HG03159 (cell line): ENCODE results near the gene DOCK2.
"Not testable (repeated sequence)": the region's sequence is repeated elsewhere in the genome, so short reads cannot be mapped to it uniquely, and the experiment has no call there.

Experiments used
- ATAC-seq: cut with Tn5 transposase; IDR thresholded peaks from one replicate; pipeline ENCODE4 v1.9.1; 2021; ENCODE audit warnings: mild to moderate bottlenecking, moderate library complexity; ENCODE audit not compliant: unreplicated experiment

DOCK2 gene

DNA sequence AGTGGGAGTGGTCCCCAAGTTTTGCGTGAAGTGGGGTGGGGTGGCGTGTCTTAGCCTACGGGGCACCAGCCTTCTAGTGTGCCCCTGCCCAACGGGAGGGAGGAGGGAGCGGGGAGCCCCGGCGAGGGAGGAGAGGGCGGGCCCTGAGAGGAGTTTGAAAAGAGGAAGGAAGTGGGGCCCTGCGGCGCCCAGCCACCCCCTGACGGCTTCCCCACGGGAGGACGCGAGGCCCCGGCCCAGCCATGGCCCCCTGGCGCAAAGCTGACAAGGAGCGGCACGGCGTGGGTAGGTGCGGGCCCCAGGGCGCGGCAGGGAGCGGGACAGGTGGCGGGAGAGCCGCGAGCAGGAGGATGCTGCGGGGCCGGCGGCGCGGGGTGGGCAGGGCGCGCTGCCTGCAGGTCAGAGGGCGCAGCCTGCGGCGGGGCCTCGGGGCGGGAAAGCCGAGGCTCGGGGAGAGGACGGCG, at the start of gene DOCK2:
DOCK2 (plus strand) TSS at position 191 of the 464 bp plus-strand sequence; CDS start at position 243, 52 bp downstream.
- peak; percentile 91 for ATAC-seq

DNA sequence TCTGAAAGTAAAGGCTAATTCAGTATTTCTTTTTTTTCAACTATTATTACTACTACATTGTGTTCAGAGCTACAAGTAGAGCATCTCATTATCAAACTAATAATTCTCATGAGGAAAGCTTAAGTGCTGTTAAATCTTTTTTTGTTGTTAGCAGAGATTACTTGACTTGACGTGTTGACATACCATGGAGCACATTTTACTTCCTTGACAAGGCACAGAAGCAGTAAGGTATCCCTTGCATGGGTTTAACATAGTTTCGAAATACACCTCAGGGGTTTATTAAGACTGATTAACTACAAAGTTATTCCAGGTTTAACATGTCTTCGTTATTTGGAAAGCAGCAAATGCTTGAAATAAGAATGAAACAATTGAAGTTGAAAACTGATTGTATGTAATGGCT, 46.5 kb upstream of the DOCK2 start:
- no peak for ATAC-seq

DNA sequence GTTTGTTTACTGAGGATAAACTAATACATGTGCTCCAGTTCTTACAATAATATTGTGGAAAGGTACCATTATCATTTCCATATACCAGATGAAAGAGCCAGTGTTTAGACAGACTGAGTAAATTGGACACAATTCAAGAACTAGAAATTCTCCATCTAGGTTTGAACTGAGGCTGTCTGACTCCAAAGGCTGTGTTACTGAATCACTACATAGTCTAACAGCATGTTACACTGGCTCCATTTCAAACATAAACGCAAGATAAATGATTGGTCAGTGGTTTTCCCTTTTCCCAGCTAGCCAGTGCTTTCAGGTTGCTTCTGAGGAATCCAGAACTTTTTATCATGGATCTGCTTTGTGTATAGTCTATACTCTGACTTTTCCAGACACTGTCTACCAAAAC, 45.4 kb upstream of the DOCK2 start:
- ATAC-seq = no peak

DNA sequence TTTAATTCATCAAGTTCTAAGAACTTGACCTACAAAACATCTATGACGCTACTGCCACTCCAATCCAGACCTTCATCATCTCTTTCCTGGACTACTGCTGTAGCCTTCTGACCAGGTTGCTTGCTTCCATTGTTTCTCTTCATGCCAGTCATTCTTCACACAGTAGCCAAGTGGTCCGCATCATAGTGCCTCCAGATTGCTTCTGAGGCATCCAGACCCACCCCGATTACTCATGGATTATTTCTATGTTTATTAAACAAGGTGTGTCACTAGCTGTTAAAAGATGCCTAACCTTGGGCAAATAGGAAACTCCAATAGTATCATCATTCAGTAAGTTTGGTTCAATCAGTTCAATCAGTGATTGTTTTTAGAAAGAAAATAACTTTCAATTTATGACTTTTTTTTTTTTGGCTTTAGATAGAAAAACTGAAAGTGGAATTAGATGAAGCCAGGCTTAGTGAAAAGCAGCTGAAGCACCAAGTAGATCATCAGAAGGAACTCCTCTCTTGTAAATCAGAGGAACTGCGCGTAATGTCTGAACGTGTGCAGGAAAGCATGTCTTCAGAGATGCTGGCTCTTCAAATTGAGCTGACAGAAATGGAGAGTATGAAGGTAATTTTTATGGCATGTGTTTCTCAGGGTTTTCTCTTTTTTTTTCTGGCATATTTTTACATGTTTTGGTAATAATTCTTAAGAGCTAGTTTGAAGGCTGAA, 44.0 kb upstream of the DOCK2 start:
- ATAC-seq = no peak

DNA sequence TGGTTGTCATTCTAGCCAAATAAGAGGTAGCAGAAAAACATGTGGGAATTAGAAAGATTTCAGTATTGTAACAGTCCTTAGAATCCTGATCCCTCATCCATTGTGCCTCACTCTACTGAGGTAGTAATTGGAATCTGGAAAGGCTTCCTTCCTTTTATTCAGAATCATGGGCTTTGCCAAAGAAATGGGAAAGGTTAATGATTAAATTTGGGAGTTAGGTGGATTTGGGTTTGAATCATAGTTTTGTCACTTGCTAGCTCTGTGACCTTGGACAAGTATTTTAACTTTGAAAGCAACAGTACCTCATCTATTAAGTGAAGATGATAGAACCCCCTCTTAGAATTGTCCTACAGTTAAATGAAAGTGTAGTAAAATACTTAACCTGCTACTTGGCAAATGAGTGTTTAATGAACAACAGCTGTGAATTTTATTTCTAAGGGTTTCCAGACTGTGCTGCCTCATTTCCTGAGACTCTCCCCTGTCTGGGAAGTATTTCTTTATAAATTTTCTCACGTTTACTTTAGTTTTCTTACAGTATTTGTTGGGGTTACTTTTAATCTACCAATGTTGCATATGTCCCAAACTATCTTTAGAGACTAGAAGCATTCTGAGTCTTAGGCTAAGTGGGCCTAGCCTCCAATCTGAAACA, 41.8 kb upstream of the DOCK2 start:
- ATAC-seq = no peak

DNA sequence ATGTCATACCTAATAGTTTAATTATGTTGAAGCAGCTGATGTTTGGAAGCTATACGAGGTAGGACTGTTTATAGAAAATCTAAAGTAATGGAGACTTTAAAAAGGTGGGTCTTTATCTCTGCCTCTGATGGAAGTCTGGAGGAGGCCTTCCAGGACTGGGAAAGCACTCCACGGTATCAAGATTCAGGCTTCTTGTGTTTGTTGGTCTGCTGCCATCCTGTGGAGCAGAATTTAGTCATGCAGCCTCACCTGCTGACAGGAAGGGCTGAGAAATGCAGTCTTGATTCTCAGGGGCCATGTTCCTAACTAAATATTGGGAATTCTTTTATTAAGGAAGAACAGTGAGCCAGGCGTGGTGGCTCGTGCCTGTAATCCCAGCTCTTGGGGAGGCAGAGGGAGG, 37.6 kb upstream of the DOCK2 start:
- ATAC-seq = no peak

DNA sequence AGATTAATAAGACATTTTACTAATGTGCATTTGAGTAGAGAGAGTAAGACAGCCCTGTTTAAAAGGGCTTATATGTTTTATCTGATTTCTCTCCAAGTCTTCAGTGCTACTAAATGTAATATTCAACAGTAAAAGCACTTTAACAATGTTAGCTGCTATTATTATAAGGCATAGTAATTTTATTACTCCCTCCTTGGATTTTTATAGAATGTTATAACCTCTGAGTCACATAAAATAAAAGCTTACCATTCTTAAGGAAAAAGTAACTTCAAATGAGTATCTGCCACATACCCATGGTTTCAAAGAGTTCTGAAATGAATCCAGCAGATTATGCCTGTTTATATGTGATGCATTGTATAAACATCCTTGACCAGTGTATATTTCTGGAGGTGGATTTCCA, 34.5 kb upstream of the DOCK2 start:
- ATAC-seq = no peak

DNA sequence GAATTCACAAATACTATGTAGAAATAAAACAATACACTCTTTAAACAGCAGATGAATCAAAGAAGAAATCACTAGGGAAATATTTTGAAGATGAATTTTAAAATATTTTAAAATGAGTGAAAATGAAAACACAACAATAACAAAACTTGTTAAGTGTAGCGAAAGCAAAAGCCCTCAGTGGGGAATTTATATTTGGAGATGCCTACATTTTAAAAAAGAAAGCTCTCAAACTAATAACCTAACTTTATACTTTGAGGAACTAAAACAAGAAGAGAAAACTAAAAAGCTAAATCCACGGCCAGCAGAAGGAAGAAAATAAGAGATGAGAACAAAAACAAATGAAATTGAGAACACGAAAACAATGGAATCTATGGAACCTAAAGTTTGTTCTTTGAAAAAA, 30.8 kb upstream of the DOCK2 start:
- no peak for ATAC-seq

DNA sequence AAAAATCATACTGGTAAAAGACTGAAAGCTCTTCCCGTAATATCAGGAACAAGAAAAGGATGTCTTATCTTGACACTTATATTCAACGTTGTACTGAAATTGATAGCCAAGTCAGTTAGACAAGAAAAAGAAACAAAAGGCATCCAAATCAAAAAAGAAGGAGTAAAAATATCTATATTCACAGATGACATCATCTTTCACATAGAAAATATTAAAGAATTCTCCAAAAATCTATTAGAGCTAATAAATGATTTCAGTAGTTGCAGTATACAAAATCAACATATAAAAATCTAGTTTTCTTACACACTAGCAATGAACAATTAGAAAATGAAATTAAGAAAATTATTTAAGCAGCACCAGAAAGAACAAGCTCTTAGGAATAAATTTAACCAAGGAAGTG, 29.2 kb upstream of the DOCK2 start:
- ATAC-seq = no peak

DNA sequence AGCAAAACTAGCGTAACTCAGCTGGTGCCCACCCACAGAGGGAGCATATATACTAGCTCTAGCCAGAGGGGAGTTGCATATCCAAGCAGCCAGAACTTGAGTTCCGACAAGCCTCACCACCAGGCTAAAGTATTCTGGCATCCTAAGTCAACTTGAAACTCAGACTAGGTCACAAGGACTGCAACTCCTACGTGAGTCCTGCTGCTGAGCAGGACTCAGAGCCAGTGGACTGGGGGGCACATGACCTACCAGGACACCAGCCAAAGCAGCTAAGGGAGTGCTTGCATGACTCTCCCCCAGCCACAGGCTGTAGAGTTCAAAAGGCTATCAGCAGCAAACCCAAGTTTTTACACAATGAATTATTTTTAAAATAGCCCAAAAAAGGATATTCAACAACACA, 27.4 kb upstream of the DOCK2 start:
- no peak for ATAC-seq

DNA sequence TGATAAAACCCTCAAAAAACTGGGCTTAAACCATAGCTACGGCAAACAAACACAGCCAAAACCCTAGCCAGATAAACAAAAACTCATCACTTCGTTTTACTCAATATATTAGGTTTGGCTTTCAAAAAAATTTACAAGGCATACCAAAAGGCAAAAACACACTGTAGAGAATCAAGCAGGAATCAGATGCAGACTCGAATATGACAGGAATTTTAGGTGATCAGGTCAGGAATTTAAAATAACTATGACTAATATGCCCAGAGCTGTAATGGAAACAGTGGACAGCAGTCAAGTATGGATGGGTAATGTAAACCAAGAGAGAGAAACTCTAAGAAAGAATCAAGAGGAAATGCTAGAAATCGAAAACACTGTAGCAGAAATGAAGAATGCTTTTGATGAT, 26.5 kb upstream of the DOCK2 start:
- no peak for ATAC-seq

DNA sequence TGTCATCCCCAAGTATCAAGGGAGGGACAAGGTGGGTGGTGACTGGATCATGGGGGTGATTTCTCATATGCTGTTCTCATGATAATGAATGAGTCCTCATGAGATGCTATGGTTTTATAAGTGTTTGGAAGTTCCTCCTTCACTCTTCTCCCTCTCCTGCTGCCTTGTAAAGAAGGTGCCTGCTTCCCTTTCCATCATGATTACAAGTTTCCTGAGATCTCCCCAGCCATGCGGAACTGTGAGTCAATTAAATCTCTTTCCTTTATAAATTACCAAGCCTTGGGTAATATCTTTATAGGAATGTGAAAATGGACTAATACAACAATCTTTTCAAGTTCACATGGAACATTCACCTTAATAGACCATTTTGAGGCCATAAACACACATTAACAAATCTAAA, 21.5 kb upstream of the DOCK2 start:
- ATAC-seq = no peak

DNA sequence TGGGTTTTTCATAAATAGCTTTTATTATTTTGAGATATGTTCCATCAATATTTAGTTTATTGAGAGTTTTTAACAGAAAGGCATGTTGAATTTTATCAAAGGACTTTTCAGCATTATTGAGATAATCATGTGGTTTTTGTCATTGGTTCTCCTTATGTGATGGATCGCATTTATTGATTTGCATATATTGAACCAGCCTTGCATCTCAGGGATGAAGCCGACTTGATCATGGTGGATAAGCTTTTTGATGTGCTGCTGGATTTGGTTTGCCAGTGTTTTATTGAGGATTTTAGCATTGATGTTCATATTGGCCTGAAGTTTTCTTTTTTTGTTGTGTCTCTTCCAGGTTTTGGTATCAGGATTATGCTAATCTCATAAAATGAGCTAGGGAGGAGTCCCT, 12.8 kb upstream of the DOCK2 start:
- not testable (repeated sequence) for ATAC-seq

DNA sequence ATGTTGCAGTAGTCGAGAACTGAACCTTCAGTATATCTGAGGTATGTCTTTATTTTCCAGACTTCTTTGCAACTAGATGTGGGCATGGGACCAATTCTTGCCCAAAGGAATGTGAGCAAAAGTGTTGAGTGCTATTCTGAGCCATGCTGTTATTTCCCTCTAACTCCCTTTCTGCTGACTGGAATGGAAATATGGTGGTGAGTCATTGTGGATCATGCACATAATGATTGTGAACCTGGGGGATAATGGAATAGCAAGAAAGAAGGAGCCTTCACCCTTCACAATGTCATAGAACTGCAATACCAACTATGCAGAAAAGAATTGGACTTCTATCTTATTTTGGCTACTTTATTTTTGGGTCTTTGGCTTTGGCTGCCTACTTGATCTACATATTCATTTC, 10.3 kb upstream of the DOCK2 start:
- ATAC-seq = no peak

DNA sequence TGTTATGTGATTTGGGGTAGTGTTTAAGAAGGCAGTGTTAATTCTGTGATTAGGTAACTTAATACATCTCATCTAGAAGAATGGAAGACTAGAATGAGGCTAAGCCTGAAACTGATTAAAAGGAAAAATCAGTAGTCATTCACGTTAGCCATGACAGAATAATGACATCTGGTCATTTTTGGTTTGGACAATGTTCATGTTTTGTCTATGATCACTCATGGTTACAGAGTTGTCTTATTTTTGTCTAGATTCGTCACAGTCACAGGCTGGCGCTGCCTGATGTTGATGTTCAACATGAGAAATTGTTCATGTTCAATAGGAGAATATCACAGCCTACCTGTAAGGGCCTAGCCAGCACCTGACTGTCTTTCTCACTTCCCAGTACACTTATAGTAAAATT, 9.5 kb upstream of the DOCK2 start:
- no peak for ATAC-seq

DNA sequence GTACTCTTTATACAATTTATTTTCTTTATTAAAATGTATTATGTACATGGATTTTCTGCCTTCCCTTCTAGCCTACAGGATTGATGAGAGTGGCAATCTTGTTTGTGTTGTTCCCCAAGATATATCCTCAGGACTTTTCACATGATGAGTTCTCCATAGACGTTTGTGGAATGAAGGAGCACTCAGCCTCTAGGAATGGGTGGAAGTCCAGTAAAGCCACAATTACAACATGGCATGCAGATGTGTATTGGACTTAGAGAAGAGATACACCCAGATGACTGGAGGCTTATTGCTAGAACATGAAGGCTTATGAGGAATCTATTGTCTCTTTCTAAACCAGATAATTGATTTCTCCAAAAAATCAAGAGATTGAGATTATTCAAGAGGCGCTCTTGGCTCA, 8.2 kb upstream of the DOCK2 start:
- ATAC-seq = no peak

DNA sequence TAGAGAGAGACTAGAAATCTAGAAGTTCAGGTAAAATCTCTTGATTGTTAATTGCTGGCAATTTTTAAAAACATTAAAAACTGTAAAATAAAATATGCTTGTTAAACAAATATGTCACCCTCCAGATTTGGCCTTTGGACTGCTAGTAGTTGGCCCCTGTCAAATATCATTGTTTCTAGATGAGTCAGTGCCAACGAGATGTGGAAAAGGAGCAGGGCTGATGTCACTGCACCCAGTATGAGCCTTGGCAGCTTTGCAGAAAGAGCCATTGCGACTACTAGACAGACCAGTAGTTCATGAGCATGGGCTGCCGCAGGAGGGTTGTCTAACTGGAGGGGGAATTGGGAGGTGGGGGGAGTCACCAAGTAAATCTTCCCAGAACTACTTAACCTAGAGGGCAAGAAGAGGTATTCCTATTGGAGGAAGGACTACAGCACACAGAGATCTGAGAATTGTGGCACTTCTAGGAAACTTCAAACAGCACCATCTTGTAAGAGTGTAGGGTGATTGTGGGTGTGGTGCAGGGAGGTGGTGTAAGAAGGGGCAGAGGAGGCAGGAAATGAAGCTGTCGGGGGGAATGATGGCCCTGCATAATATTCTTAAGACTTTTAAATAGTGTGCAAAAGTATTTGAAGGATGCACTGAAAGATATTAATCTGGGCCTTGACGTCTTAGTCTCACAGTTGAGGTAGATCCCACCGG, 7.1 kb upstream of the DOCK2 start:
- no peak for ATAC-seq

DNA sequence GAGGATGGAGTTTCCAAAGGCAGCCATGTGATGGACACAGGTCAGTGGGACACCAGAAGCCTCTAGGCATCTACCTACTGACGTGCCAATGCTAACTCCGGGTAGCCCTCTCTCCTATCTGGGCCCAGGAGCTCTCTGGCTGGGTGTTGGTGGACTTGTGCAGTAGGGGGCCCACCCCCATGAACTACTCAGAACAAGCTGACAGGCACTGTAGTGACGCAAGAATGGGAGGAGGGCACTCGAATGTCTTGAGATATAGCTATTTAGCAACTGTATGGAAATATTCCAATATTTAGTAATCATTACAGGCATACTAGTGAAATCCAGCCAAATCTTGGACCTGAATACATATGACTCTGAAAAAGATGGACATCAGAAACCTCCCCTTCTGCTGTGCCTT, 5.7 kb upstream of the DOCK2 start:
- ATAC-seq = no peak

DNA sequence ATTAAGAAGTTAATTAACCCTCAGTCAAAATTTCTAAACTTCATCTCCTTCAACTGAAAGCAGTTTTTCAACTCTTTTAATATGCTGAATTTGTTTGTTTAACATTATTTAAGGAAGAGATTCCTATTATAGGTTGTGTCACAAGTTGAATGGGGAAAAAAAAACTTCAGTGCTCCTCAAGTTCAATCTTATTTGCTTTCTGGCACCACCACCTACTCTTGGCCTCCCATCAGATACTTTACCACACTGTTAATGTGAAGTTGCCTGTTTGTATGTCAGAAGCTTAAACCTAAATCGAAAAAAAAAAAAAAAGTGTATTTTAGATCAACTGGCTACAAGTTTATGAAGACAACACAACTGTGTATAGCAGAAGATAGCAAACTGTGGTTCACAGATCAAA, 4.1 kb upstream of the DOCK2 start:
- no peak for ATAC-seq

DNA sequence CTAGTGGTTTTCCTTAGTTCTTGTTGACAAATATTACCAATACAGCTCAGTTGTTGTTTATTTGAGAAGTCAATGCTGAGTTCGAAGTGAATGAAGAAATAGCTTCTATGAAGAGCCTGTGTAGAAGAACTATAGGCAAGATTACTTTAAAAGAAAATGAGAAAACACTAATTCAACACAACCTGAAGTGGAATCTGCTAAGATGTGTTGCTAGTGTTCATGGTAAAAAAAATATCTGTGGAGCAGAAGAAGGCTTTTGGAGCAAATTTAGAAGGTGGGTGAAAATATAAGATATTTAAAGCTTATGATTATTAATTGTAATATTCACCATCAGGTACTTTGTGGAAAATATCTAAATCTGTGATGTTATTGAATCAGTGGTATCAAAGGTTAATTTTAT, 2.5 kb upstream of the DOCK2 start:
- ATAC-seq = no peak

DNA sequence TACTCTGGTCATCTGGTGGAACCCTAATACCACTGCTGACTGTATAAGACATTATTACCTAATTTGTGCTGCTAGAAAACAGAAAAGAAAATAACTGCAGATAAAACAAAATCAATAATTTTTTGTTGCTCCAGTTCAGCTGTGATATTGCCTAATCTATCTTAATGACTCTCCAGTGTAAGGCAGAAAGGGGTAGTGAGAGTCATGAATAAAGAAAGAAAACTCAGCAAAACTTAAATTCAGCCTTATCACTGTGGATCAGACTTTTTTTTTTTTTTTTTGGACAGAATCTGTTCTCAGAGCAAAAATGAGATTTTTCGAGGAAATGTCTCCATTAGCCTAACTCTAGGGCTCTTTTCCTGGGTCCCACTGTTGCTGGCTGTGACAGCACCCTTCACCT, 1.1 kb upstream of the DOCK2 start:
- ATAC-seq = no peak

DNA sequence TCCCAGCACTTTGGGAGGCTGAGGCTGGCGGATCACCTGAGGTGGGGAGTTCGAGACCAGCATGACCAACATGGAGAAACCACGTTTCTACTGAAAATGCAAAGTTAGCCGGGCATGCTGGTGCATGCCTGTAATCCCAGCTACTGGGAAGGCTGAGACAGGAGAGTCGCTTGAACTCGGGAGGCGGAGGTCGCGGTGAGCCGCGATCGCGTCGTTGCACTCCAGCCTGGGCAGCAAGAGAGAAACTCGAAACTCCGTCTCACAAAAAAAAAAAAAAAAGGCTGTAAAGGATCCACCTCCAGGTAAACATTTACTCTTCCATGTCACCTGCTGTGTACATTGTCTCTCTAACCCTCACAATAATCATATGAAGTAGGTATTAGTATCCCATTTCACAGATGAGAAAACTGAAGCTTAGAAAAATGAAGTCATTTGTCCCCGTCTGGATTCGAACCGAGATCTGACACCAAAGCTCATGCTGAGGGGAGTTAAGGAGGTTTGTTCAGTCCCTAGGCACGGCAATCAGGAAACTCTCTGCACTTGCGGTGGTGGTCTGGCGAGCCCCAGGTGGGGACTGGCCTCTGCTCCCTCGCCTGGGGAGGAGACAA, 494 bp upstream of the DOCK2 start:
- no peak for ATAC-seq
